DND-41 (cell line): ENCODE data around the gene GTF2E1.

Source experiments
- ATAC-seq: fragments of 200-7000 bp; cut with Tn5 transposase; 3 replicates; pipeline ENCODE4 v1.9.1; 2021; ENCODE audit warnings: low read depth; ENCODE audit not compliant: insufficient read depth
- DNase-seq: peaks from one replicate; pipeline ENCODE4 v3.0.0-alpha.2; 2020
- H2AFZ ChIP-seq: 2 replicates; pipeline ENCODE4 v1.6.0; 2012; ENCODE audit warnings: low read depth, low read length
- H3K27ac ChIP-seq: 2 replicates; pipeline ENCODE4 v1.5.1; 2012; ENCODE audit warnings: low read length, inconsistent platforms
- H3K27me3 ChIP-seq: fragments of 200-600 bp; sonication (generic); 2 replicates; pipeline ENCODE4 v1.6.0; 2012; ENCODE audit warnings: low read length, mild to moderate bottlenecking, inconsistent platforms; ENCODE audit not compliant: insufficient read depth, poor library complexity
- H3K36me3 ChIP-seq: 2 replicates; pipeline ENCODE4 v1.5.1; 2012; ENCODE audit warnings: low read length, inconsistent platforms; ENCODE audit not compliant: insufficient read depth
- H3K4me1 ChIP-seq: 2 replicates; pipeline ENCODE4 v1.5.1; 2012; ENCODE audit warnings: mild to moderate bottlenecking, low read length; ENCODE audit not compliant: insufficient read depth
- H3K4me2 ChIP-seq: 2 replicates; pipeline ENCODE4 v1.6.0; 2012; ENCODE audit warnings: mild to moderate bottlenecking, moderate library complexity, low read length, inconsistent platforms; ENCODE audit not compliant: insufficient read depth
- H3K4me3 ChIP-seq, 2 experiments: fragments of 200-600 bp in 1 of 2; shearing (Covaris generic) in 1 of 2; 2 replicates each; pipeline ENCODE4 v1.5.1; 2012 to 2016; ENCODE audit warnings: inconsistent platforms in 2 of 2, low read length in 2 of 2, mild to moderate bottlenecking in 2 of 2, low read depth in 1 of 2, moderate library complexity in 1 of 2
- H3K79me2 ChIP-seq: 2 replicates; pipeline ENCODE4 v1.6.0; 2012; ENCODE audit warnings: low read length, inconsistent platforms; ENCODE audit not compliant: insufficient read depth
- H3K9ac ChIP-seq: 2 replicates; pipeline ENCODE4 v1.6.0; 2012; ENCODE audit warnings: low read depth, mild to moderate bottlenecking, inconsistent platforms, low read length, moderate library complexity
- H3K9me3 ChIP-seq: 2 replicates; pipeline ENCODE4 v1.5.1; 2012; ENCODE audit warnings: low read length, moderate library complexity, mild to moderate bottlenecking, inconsistent platforms; ENCODE audit not compliant: insufficient read depth, severe bottlenecking
- H4K20me1 ChIP-seq: 2 replicates; pipeline ENCODE4 v1.6.0; 2012; ENCODE audit warnings: low read length; ENCODE audit not compliant: insufficient read depth
- EZH2 ChIP-seq: IDR thresholded peaks from 3 replicates; pipeline ENCODE4 v1.6.1; 2012; ENCODE audit warnings: borderline replicate concordance, low read depth, mild to moderate bottlenecking, moderate library complexity, low read length, inconsistent platforms; ENCODE audit not compliant: severe bottlenecking
- TF ChIP-seq, protein P1 (sequence below): IDR thresholded peaks from 2 replicates; pipeline ENCODE4 v1.5.1; 2012; ENCODE audit warnings: borderline replicate concordance, low read length, moderate library complexity, mild to moderate bottlenecking; ENCODE audit not compliant: poor library complexity, severe bottlenecking; ENCODE audit errors: extremely low read depth

GTF2E1 gene

DNA sequence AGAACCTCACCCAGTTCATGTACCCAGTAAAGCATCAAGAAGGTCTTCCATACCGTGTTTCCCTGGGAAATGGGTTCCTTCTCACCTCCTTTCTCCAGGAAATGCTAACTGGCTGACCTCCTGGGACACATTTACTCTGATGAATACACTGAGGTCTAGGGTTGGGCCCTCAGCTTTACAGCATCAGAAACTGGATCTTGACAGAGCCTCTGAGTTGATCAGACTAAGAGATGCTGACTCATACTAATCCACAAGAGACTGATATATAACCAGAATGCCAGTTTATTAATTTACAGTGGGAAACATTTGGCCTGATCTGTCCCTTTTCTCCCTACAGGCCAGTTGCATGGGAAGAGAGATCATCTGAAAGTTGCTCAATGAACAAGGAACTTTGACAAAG, 55.8 kb downstream of the GTF2E1 start:
- ATAC-seq (no peak), DNase-seq (no peak)
- Histone ChIP-seq H3K36me3 (no peaks in the 10 kb centered on the region), H3K4me1 (no peaks in the 10 kb centered on the region), H4K20me1 (no peaks in the 10 kb centered on the region), H3K4me2 (no peak overlapping the region), H3K9me3 (no peaks in the 10 kb centered on the region), H2AFZ (no peak overlapping the region), H3K9ac (no peak overlapping the region), H3K79me2 (no peaks in the 10 kb centered on the region), H3K4me3 (no peak overlapping the region), H3K27ac (no peak overlapping the region), H3K27me3 (no peaks in the 10 kb centered on the region)
- TF ChIP-seq EZH2, result no peak
- TF ChIP-seq, protein P1, sequence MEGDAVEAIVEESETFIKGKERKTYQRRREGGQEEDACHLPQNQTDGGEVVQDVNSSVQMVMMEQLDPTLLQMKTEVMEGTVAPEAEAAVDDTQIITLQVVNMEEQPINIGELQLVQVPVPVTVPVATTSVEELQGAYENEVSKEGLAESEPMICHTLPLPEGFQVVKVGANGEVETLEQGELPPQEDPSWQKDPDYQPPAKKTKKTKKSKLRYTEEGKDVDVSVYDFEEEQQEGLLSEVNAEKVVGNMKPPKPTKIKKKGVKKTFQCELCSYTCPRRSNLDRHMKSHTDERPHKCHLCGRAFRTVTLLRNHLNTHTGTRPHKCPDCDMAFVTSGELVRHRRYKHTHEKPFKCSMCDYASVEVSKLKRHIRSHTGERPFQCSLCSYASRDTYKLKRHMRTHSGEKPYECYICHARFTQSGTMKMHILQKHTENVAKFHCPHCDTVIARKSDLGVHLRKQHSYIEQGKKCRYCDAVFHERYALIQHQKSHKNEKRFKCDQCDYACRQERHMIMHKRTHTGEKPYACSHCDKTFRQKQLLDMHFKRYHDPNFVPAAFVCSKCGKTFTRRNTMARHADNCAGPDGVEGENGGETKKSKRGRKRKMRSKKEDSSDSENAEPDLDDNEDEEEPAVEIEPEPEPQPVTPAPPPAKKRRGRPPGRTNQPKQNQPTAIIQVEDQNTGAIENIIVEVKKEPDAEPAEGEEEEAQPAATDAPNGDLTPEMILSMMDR, result no peak

DNA sequence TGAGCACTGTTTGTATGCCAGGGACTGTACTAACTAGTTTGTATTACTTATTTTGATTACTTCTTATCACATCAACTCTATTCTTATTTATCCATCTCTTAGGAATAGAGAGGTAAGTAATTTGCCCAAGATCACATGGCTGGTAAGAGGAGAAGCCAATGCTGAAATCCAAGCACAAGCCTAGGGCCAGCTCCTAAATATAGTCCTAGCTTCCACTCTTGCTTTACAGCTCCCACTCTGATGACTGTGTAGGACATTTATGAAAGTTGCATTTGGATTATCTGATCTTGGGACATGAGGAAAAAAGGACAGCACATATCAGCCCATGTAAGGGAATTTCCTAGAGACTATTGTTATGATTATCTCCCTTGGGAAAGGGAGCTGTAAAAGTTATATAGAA, 58.1 kb downstream of the GTF2E1 start:
- no peak for DNase-seq
- no peak overlapping the region for H3K4me3 ChIP-seq
- no peaks in the 10 kb centered on the region for H3K36me3 ChIP-seq
- no peak overlapping the region for H2AFZ ChIP-seq
- no peaks in the 10 kb centered on the region for H3K4me1 ChIP-seq
- no peak overlapping the region for H3K4me2 ChIP-seq
- no peaks in the 10 kb centered on the region for H4K20me1 ChIP-seq
- ATAC-seq, result no peak
- no peak for TF ChIP-seq EZH2
- TF ChIP-seq, protein P1, result no peak
- H3K27ac ChIP-seq, result no peak overlapping the region
- H3K9me3 ChIP-seq, result no peaks in the 10 kb centered on the region
- H3K79me2 ChIP-seq, result no peaks in the 10 kb centered on the region
- H3K27me3 ChIP-seq, result no peaks in the 10 kb centered on the region
- no peak overlapping the region for H3K9ac ChIP-seq

DNA sequence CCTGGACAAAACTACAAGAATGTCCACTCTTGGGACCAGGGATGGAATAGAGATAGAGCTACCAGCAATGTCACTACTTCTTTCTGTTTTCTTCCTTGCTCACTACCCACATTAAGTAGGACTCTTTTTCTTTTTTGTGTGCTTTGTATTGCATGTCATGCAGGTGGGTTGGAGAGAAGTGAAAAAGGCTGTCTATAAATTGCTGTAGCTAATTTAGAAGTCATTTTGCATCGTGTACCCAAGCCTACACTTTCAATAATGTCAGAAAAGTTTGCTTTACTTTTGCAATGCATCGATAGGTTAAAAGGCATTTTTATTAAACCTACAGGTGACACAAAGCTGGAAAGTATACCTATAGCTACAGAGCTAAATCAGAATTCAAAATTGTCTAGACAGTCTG, 58.9 kb downstream of the GTF2E1 start:
- Histone ChIP-seq H3K4me1 (no peaks in the 10 kb centered on the region), H2AFZ (no peak overlapping the region), H4K20me1 (no peaks in the 10 kb centered on the region), H3K79me2 (no peaks in the 10 kb centered on the region), H3K27me3 (no peaks in the 10 kb centered on the region), H3K4me3 (no peak overlapping the region), H3K27ac (no peak overlapping the region), H3K9ac (no peak overlapping the region), H3K4me2 (no peak overlapping the region), H3K36me3 (no peaks in the 10 kb centered on the region), H3K9me3 (no peaks in the 10 kb centered on the region)
- no peak for ATAC-seq
- TF ChIP-seq, protein P1, result no peak
- no peak for TF ChIP-seq EZH2
- DNase-seq, result no peak

DNA sequence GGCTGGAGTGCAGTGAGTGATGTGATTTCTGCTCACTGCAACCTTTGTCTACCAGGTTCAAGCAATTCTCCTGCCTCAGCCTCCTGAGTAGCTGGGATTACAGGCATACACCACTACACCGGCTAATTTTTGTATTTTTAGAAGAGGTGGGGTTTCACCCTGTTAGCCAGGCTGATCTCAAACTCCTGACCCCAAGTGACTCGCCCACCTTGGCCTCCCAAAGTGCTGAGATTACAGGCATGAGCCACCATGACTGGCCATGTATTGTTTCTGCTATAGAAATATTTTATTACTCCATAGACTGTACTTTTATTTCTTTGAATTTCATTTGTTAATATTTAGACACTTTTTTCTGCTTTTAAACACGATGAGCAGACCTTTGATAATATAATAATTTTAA, 60.4 kb downstream of the GTF2E1 start:
- Histone ChIP-seq H3K27ac (no peak overlapping the region), H3K4me1 (no peaks in the 10 kb centered on the region), H3K4me2 (no peak overlapping the region), H3K27me3 (no peaks in the 10 kb centered on the region), H3K36me3 (no peaks in the 10 kb centered on the region), H3K9me3 (no peaks in the 10 kb centered on the region), H3K4me3 (no peak overlapping the region), H3K79me2 (no peaks in the 10 kb centered on the region), H4K20me1 (no peaks in the 10 kb centered on the region), H3K9ac (no peak overlapping the region), H2AFZ (no peak overlapping the region)
- no peak for DNase-seq
- no peak for ATAC-seq
- TF ChIP-seq, protein P1, result no peak
- TF ChIP-seq EZH2, result no peak
